ENCODE results near the gene GBX2. TPM values are rescaled to one million over a fixed set of nuclear protein-coding genes. Genes with fewer than 3 reads are reported as not detected.
"Not testable (repeated sequence)": the region's sequence is repeated elsewhere in the genome, so short reads cannot be mapped to it uniquely, and the experiment has no call there.

GBX2 gene
- total RNA-seq, 4 donors from 2014 or later, result not detected

DNA sequence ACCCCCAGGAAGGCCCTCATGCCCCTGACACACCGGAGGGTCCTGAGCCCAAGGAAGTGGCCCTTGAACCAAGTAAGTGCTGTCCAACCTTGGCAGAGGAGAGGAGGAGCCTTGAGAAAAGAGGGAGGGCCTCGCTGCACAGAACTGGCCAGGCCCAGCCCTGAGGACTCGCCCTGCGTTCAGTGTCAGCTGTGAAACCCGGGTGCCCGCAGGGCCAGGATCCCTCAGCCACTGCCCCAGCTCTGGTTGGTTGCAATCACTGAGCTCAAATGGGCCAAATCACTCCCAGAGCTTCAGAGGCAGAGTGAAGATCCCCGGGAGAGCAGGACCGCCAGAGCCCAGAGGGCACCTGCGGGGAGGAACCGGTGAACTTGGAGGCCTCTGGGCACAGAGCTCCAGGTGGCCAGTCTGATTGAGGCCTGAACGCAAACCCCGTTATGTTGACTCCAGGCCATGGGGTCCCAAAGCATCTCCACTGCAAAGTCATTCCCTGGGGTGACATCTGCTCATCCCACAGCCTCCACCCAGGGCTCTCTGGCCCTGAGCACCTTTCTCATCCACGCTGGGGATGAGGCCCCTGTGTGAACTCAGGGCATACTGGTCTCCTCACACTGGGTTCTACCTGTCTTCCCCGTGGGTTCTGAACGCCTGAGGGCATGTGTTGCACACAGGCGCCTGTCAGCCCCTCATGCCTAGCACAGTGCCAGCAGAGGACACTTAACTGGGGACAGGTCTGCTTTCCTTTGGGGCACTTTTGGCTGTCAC lies 11.9 kb downstream of the GBX2 start:
- Histone ChIP-seq H3K36me3 (no peaks in the 10 kb centered on the region), H3K4me3 (no peak overlapping the region), H3K9me3 (peaks cover 0 to 21% (median 6%) of the 10 kb centered on the region in 4 donors), H3K4me1 (peaks cover 0 to 8% (median 0%) of the 10 kb centered on the region in 4 donors), H3K27ac (no peak overlapping the region), H3K27me3 (peaks cover 0 to 38% of the 10 kb centered on the region in 2 donors)
- 91 to 92% methylated on average over 11 to 15 of the region's 16 CpGs for WGBS, 2 donors
- DNase-seq (ENCODE audit: low spot score in 2 of 2), result no peak
- TF ChIP-seq EP300 (IDR thresholded peaks at IDR 0.05), result no peak
- TF ChIP-seq, protein P1, sequence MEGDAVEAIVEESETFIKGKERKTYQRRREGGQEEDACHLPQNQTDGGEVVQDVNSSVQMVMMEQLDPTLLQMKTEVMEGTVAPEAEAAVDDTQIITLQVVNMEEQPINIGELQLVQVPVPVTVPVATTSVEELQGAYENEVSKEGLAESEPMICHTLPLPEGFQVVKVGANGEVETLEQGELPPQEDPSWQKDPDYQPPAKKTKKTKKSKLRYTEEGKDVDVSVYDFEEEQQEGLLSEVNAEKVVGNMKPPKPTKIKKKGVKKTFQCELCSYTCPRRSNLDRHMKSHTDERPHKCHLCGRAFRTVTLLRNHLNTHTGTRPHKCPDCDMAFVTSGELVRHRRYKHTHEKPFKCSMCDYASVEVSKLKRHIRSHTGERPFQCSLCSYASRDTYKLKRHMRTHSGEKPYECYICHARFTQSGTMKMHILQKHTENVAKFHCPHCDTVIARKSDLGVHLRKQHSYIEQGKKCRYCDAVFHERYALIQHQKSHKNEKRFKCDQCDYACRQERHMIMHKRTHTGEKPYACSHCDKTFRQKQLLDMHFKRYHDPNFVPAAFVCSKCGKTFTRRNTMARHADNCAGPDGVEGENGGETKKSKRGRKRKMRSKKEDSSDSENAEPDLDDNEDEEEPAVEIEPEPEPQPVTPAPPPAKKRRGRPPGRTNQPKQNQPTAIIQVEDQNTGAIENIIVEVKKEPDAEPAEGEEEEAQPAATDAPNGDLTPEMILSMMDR (IDR thresholded peaks at IDR 0.05), result no peak
- TF ChIP-seq POLR2A (IDR thresholded peaks at IDR 0.05), result no peak

DNA sequence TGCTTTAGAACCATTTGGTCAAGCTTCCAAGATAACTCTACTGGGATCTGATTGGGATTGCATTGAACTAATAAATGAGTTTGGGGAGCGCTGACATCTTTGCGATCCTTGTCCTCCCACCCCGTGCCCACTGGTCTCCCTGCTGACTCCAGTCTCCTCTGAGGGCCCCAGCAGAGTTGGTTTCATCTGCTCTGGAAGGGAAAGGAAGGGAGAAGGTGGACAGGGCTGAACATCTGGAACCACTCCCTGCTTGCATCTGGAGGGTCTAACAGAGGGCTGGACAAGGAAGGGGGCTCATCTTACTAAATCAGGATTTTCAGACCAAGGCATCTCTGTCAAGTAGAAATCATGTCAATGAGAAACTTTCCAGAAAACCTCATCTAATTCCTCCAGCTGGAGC lies 12.8 kb downstream of the GBX2 start:
- H3K9me3 ChIP-seq, result peaks cover 0 to 30% (median 6%) of the 10 kb centered on the region in 4 donors
- peaks cover 0 to 8% (median 0%) of the 10 kb centered on the region in 4 donors for H3K4me1 ChIP-seq
- H3K27me3 ChIP-seq, result peaks cover 0 to 30% of the 10 kb centered on the region in 2 donors
- no peak for DNase-seq (ENCODE audit: low spot score in 2 of 2)
- TF ChIP-seq, protein P1 (IDR thresholded peaks at IDR 0.05), result no peak
- no peak for TF ChIP-seq POLR2A (IDR thresholded peaks at IDR 0.05)
- TF ChIP-seq EP300 (IDR thresholded peaks at IDR 0.05), result no peak
- no peaks in the 10 kb centered on the region for H3K36me3 ChIP-seq
- no peak overlapping the region for H3K4me3 ChIP-seq
- WGBS, 2 donors, result 70 to 77% methylated on average over 3 of the region's 3 CpGs
- no peak overlapping the region for H3K27ac ChIP-seq

DNA sequence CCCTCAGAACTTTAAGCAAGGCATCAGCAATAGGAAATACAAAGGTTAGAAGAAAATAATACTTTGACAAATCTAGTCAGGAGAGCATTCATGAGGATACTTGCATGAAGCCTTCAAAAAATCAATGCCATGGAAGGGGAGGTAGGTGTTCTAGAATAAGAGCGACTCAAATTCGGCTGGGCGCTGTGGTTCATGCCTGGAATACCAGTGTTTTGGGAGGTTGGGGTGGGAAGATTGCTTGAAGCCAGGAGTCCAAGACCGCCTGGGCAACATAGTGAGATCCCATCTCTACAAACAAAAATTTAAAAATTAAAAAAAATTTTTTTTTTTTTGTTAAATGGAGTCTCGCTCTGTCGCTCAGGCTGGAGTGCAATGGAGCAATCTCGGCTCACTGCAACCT lies 21.8 kb downstream of the GBX2 start:
- no peak overlapping the region for H3K4me3 ChIP-seq
- H3K27ac ChIP-seq, result no peak overlapping the region
- no peaks in the 10 kb centered on the region for H3K36me3 ChIP-seq
- peaks cover 0 to 11% (median 0%) of the 10 kb centered on the region in 4 donors for H3K9me3 ChIP-seq
- H3K4me1 ChIP-seq, result no peaks in the 10 kb centered on the region
- DNase-seq (ENCODE audit: low spot score in 2 of 2), result no peak
- peaks cover 0 to 13% of the 10 kb centered on the region in 2 donors for H3K27me3 ChIP-seq
- 94 to 96% methylated on average over 7 of the region's 7 CpGs for WGBS, 2 donors
- TF ChIP-seq POLR2A (IDR thresholded peaks at IDR 0.05) (no peak), EP300 (IDR thresholded peaks at IDR 0.05) (no peak)
- TF ChIP-seq, protein P1 (IDR thresholded peaks at IDR 0.05), result no peak

DNA sequence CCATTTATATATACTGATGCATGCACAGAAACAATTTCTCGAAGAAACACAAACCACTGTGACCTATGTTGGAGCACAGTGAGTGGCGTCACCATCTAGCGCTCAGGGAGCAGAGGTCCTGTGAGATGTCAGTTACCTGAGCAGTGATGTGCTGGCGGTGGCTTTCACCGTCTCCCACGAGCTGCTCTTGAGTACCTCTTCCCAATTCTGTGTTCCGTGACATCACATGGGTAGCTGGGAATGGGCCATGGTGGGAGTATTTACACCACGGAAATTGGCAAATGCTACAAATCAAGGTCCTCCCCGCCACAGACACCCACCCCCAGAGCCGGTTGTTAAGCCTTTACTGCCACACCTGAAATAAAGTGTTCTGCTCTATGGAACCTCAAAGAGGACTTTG lies 24.4 kb downstream of the GBX2 start:
- Histone ChIP-seq H3K27ac (no peak overlapping the region), H3K4me3 (no peak overlapping the region), H3K27me3 (peaks cover 2 to 13% of the 10 kb centered on the region in 2 donors), H3K36me3 (no peaks in the 10 kb centered on the region), H3K9me3 (peaks cover 0 to 4% (median 0%) of the 10 kb centered on the region in 4 donors), H3K4me1 (no peaks in the 10 kb centered on the region)
- no peak for DNase-seq (ENCODE audit: low spot score in 2 of 2)
- 91 to 95% methylated on average over 10 of the region's 10 CpGs for WGBS, 2 donors
- TF ChIP-seq, protein P1 (IDR thresholded peaks at IDR 0.05), result no peak

DNA sequence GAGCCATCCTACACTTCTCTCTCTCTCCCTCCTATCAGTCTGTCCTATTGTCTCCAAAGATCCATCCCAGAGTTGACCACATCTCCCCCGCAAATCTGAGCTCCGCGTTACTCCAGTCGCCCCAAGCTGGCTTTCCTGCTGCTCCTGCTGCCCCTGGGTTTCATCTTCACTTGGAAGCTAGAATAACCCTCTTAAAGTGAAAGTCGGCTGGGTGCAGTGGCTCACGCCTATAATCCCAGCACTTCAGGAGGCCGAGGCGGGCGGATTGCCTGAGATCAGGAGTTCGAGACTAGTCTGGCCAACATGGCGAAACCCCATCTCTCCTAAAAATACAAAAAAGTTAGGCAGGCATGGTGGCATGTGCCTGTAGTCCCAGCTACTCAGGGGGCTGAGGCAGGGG lies 26.6 kb downstream of the GBX2 start:
- WGBS, 2 donors, result 88% methylated on average over 11 of the region's 11 CpGs
- DNase-seq (ENCODE audit: low spot score in 2 of 2); H3K4me3 ChIP-seq: not testable (repeated sequence)

More for the DNA sequence above, 26.6 kb downstream of the GBX2 start:
- not testable (repeated sequence) for H3K4me1 ChIP-seq, H3K27ac ChIP-seq, H3K9me3 ChIP-seq, H3K36me3 ChIP-seq
- H3K27me3 ChIP-seq, result peaks cover 2 to 13% of the 10 kb centered on the region in 2 donors
